ENCODE measurements around the gene COL11A2. TPM values are rescaled to one million over a fixed set of nuclear protein-coding genes. Genes with fewer than 3 reads are reported as not detected.

Gene COL11A2
- total and polyA plus RNA-seq, 2 donors (not counting 3 experiments of a cell fraction or from before 2014, with no cell fraction given): 0.65 to 1.3 TPM

DNA sequence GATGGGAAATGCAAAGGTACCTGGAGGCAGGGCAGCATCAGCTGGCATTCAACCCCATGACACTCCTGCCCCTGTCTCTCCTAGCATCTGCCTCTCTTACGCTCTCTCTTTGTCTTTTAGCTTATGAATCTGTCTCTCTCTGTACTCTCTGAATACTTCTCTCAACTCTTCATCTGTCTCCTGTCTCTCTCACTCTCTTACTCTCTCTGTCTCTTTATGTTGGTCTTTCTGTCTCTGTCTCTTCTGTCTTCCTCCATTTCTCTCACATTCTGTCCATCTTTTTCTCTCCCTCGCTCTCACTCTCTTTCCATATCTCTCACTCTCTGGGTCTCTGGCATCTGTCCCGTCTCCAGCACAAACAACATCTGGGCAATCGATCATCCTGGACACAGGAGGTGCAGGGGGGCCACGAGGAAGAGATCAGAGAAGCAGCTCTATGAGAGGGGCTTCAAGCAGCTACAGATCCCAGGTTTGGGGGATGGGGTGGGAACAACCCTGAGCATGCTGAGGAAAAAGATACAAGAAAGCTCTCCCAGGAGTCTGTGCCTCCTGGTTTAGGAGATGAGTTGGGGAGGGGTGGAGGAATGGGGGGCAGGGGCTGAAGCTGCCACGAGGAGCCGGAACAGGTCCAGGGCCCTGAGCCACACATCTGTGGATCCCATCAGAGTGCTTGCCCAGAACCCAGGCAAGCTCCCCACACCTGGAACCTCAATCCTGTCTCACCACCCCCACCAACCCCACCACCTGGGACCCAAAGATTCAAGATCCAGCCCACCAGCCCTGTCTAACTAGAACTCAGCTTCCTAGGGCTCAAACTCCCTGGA is 2.4 kb downstream of the COL11A2 start:
- POLR2A ChIA-PET: interaction anchor here (0.6 kb wide), 1 partner anchor 178 kb away, joined by 4 read pairs; no protein-coding TSS in a partner anchor
- H3K4me3 ChIP-seq (replicated peaks in 1 of 3; ENCODE audit: insufficient read depth in 1 of 3, low read depth in 1 of 3, low read length in 3 of 3): no peak overlapping the region

More for the DNA sequence above, 2.4 kb downstream of the COL11A2 start:
- dilution Hi-C loops (cut with MboI; ENCODE audit: extremely low pct_ligation_motif_present, low sequenced_read_pairs): no loop called here
- Histone ChIP-seq H3K36me3 (ENCODE audit: control insufficient read depth in 2 of 2, extremely low read depth in 1 of 2, insufficient read depth in 2 of 2, low read length in 2 of 2) (peaks cover 0 to 11% of the 10 kb centered on the region in 2 experiments), H3K27ac (ENCODE audit: insufficient read depth, low read depth, low read length) (no peak overlapping the region), H3K27me3 (ENCODE audit: control insufficient read depth in 2 of 2, insufficient read depth in 2 of 2, low read length in 2 of 2) (peaks cover 21 to 28% of the 10 kb centered on the region in 2 experiments), H3K4me2 (ENCODE audit: insufficient read depth, low read length) (no peak overlapping the region), H2AFZ (ENCODE audit: low read depth, low read length) (no peak overlapping the region), H3K79me2 (ENCODE audit: control insufficient read depth, insufficient read depth, low read length) (no peaks in the 10 kb centered on the region), H3K9me3 (replicated peaks; ENCODE audit: control insufficient read depth, insufficient read depth, low read length) (no peaks in the 10 kb centered on the region), H3K9ac (replicated peaks; ENCODE audit: extremely low read depth, insufficient read depth, low read length) (no peak overlapping the region), H4K20me1 (replicated peaks; ENCODE audit: control insufficient read depth, extremely low read depth, insufficient read depth, low read length) (no peaks in the 10 kb centered on the region), H3K9me1 (replicated peaks; ENCODE audit: control insufficient read depth, extremely low read depth, insufficient read depth, low read length) (no peaks in the 10 kb centered on the region), H3K4me1 (ENCODE audit: control insufficient read depth, extremely low read depth, insufficient read depth, low read length) (peaks cover 6% of the 10 kb centered on the region)
- no peak for TF ChIP-seq CTCF (IDR thresholded peaks at IDR 0.05; ENCODE audit: extremely low read depth in 1 of 2, insufficient read depth in 1 of 2, low read depth in 1 of 2, low read length in 2 of 2)
- CTCF ChIA-PET: interaction anchor here (1.0 to 1.7 kb wide), 6 partner anchors 8 to 63 kb away, joined by 3 to 6 read pairs (median 3); partner anchors contain the start of gene RING1
- FAIRE-seq (no peak), DNase-seq (ENCODE audit: low read depth, low spot score) (no peak)
- intact Hi-C loops (cut with micrococcal nuclease): no loop called here
- no TSS peak for BruUV-seq (replicated peaks)

All from endothelial cell of umbilical vein (primary cell).